T-helper 1 cell (primary cell): Measurements from ENCODE around the gene ABCA1.

Source experiments
- DNase-seq, 5 donors: peaks; one replicate each; pipeline ENCODE4 v3.0.0-alpha.2; 2012 to 2020

Gene ABCA1

DNA sequence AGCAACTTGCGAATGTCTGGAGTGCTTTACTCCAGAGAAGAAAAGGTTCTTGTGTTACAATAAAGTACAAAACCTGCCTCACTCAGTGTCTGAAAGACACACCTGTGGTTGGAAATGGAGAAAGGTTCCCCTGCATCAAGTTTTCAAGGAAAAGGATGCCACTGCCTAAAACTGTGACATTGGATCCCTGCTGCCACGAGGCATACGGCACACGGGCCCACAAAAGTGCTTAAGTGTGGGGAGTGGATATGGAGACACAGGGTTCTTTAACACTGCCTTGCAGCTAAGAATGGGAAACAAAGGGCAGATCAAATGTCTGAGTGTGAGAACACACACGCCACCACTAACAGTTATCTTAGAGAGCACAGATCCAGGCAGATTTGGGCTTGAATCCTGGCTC, 89.0 kb downstream of the ABCA1 start:
- DNase-seq, result no peak

DNA sequence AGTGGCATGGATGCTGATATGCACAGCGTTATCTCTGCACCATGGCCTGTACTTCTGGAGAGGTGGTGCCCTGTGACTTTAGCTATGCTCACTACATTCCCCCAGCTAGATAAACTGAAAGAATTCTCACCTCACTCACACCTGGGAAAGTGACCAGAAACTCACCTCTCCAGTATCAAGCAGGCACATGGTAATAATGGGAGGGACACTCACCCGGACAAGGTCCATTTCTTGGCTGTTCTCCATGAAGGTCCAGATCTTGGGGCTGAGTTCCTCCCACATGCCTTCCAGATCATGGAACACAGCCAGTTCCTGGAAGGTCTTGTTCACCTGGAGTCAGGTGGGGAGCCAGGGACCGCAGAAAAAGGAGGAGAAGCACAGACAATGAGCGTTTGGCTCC, 91.2 kb downstream of the ABCA1 start:
- DNase-seq, result no peak

DNA sequence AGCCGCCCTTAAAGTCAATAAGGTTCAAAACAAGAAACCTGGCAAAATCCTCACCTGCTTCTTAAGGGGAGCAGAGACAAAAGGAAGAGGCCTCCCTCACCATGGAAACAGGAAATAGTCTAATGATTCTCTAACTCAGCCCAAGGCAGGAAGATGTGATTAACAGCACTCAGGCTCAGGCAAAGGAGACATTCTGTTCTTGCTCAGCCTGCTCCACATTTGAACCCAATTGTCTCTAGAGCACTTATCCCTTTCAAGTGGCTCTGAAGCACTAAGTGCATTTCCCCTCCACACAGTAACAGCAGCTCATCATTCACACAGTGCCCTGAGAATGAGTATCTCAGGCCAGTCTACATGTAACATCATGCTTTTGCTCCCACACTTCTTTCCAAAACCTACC, 91.7 kb downstream of the ABCA1 start:
- no peak for DNase-seq

- no peak for DNase-seq
These were observed 92.8 kb downstream of the ABCA1 start for GRCh38 chr9:104835161-104835560.

DNA sequence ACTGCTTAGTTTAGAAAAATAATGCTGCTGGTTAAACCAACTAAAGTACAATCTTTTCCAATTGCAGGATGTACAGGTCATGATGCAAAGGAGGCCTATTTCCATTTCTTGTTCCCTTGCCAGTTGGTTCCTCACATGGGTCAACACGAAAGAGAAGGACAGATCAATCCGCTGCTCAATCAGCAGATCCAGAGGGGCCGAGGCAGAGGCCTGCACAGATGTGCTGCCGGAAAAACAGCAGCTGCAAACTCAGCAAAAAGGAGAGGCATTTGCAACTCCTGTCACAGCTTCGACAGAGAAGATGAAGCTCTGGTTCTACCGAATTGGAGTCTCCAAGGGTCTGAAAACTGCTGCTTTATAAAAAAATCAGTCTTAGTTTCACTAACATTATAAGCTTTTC, 94.3 kb downstream of the ABCA1 start:
- no peak for DNase-seq

GRCh38 chr9:104831681-104832080, 96.3 kb downstream of the ABCA1 start:
- DNase-seq, result no peak

GRCh38 chr9:104826911-104827310, 101.0 kb downstream of the ABCA1 start:
- DNase-seq, result no peak

GRCh38 chr9:104826079-104826775, 101.7 kb downstream of the ABCA1 start:
- no peak for DNase-seq

DNA sequence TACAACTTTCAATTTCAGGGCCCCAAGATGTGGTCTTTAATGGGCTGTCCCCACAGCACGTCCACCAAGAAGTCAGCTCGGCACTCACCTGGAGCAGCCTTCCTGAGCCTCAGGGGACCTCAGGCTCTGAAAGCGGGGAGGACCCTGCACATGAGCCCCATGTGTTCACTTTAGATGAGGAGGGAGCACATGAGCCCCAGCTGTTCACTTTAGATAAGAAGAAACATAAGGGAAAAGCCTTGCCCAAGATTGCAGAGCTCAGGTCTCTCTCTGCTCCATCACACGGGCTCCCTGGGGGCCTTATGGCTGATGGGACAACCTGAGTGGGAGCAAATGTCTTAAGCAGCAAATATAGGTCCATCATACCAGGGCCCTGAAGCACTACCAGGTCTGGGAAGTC, 107.6 kb downstream of the ABCA1 start:
- no peak for DNase-seq

DNA sequence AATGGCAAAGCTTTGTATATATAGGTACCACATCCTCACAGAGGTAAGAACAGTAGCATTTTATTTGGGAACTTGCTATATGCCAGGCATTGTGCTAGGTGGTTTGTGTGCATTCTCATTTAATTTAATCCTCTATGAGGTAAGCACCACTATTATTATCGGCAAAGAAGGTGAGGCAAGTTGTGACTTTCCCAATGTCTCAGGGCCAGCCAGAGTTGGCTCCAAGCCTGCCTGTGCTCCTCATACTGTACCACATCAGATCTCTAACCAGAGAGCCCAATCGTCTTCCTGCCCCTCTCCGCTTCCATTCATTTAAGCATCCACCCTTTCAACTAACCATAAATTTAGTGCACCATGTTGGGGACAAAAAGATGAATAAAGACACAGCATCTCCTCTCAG, 108.9 kb downstream of the ABCA1 start:
- DNase-seq, result no peak

GRCh38 chr9:104817437-104817836, 110.5 kb downstream of the ABCA1 start:
- no peak for DNase-seq

DNA sequence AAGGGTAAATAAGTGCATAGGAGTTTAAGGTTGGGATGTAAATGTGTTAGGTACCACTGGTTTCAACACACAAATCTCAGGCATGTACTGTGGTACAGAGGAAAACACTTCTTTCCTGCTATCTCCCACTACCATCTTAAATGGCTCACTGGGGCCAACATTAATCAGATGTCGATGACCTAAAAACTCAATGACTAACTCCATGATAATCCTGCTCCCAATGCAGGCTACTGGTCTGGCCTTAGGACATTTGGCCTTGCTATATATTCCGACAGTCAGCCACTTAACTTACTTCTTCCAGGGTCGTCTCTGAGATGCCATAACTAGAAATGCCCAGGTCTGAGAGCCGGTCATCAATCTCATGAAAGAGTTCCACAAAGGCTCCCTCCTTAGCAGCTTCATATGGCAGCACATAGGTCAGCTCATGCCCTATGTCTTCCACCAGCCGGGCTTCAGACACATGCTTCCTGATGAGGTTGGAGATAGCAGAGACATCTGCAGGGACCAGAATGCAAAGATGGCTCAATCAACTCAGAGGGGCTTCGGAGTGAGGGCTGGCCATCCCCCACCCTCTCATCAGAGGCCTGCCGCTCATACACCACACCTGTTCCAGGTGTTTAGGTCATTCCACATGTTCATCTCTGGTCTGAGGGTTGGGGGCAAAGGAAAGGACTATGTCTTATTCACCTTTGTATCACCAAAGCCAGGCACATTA, 111.9 kb downstream of the ABCA1 start:
- DNase-seq, result no peak

- DNase-seq, result no peak
These were observed 117.3 kb downstream of the ABCA1 start for GRCh38 chr9:104810421-104811339.

GRCh38 chr9:104808035-104808614, 119.8 kb downstream of the ABCA1 start:
- no peak for DNase-seq

- DNase-seq, result no peak
These were observed 122.5 kb downstream of the ABCA1 start for GRCh38 chr9:104805441-104805840.

GRCh38 chr9:104802906-104803305, 125.0 kb downstream of the ABCA1 start:
- DNase-seq, result no peak

GRCh38 chr9:104802110-104802509, 125.8 kb downstream of the ABCA1 start:
- no peak for DNase-seq

DNA sequence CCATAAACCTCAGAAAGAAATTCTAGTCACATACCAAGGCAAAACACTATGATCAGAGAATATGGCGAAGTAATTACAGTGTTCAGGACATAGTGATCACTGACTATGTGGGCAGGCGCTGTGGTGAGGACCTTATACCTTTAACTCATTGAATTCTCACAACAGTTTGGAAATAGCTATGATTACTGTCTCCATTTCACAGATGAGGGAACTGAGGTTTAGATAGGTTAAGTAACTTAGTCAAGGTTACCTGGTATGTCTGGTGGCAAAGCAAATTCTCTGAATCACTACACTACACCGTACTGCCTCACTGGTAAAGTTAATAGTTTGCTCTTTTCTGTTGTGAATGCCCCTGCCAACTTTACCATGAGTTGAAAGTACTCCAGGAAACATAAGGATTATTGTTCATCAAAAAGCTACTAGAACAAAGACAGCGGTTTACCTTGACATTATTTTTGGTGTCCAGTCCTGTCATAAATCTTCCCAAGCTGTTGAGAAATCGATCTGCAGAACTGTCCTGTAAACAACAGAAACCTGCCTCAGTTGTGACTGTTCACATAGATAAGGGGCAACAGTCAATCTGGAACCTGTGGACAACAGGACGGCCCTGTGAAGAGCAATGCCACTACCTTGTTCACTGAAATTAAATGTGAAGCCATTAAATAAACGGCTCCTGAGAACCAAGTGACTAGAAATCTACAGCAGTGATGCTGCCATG, 127.7 kb downstream of the ABCA1 start:
- no peak for DNase-seq

GRCh38 chr9:104798209-104798995, 129.6 kb downstream of the ABCA1 start:
- DNase-seq, result no peak

- no peak for DNase-seq
These were observed 132.1 kb downstream of the ABCA1 start for GRCh38 chr9:104795857-104796256.

- no peak for DNase-seq
These were observed 132.9 kb downstream of the ABCA1 start for GRCh38 chr9:104795082-104795481.

DNA sequence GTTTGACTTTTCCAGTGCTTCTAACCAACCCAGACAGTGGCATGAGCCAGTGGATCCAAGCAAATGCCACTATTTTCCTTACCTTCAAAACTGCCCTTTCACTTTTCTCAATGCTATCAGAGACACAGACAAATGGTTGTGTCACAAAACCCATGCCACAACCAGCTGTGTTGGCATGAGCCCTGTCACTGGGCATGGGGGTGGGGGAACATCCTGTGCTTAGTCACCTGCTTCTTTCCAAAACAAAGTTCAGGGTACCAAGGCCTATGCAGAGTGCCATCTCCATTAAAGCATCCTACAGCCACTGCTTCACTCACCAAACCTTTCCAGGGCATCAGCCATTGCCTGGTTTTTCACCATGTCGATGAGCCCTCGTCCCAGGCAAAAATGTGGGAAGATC, 133.9 kb downstream of the ABCA1 start:
- DNase-seq, result no peak
